GM20000 (cell line): ENCODE data around the gene AGTPBP1.

Experiments
- DNase-seq: peaks from one replicate; pipeline ENCODE4 v3.0.0; 2012; ENCODE audit warnings: low spot score
- TF ChIP-seq, protein P1 (sequence below): IDR thresholded peaks from 2 replicates; pipeline ENCODE4 v1.5.1; 2012; ENCODE audit warnings: mild to moderate bottlenecking, control low read depth; ENCODE audit errors: extremely low read depth, missing control alignments

The AGTPBP1 gene

GRCh38 chr9:85522459-85523092 is 219.2 kb downstream of the AGTPBP1 start:
- TF ChIP-seq, protein P1, sequence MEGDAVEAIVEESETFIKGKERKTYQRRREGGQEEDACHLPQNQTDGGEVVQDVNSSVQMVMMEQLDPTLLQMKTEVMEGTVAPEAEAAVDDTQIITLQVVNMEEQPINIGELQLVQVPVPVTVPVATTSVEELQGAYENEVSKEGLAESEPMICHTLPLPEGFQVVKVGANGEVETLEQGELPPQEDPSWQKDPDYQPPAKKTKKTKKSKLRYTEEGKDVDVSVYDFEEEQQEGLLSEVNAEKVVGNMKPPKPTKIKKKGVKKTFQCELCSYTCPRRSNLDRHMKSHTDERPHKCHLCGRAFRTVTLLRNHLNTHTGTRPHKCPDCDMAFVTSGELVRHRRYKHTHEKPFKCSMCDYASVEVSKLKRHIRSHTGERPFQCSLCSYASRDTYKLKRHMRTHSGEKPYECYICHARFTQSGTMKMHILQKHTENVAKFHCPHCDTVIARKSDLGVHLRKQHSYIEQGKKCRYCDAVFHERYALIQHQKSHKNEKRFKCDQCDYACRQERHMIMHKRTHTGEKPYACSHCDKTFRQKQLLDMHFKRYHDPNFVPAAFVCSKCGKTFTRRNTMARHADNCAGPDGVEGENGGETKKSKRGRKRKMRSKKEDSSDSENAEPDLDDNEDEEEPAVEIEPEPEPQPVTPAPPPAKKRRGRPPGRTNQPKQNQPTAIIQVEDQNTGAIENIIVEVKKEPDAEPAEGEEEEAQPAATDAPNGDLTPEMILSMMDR = no peak
- peak; percentile 44 for DNase-seq

GRCh38 chr9:85521371-85522197 is 220.2 kb downstream of the AGTPBP1 start:
- no peak for DNase-seq
- TF ChIP-seq, protein P1 = no peak

GRCh38 chr9:85516976-85517637 is 224.6 kb downstream of the AGTPBP1 start:
- DNase-seq = no peak

GRCh38 chr9:85516455-85516854 is 225.3 kb downstream of the AGTPBP1 start:
- TF ChIP-seq, protein P1 = no peak
- DNase-seq = no peak

More at GRCh38 chr9:85516976-85517637, 224.6 kb downstream of the AGTPBP1 start:
- TF ChIP-seq, protein P1 = no peak

DNA sequence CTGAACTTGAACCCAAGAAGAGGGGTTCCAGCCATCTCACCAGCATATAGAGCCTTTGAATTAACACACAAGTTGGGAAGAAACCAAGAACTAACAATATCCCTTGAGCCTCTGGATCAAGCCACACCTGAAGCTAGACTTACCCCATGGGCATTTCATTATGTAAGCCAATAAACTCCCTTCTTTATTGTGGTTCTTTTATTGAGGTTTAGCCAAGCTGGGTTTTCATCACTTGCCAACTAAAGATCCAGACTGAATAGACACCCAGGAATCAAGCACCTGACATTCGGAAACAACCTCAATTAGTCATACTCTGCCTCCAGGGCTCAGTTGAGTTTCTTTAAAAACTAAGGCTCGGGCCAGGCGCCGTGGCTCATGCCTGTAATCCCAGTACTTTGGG is 226.7 kb downstream of the AGTPBP1 start:
- no peak for DNase-seq
- TF ChIP-seq, protein P1 = no peak

DNA sequence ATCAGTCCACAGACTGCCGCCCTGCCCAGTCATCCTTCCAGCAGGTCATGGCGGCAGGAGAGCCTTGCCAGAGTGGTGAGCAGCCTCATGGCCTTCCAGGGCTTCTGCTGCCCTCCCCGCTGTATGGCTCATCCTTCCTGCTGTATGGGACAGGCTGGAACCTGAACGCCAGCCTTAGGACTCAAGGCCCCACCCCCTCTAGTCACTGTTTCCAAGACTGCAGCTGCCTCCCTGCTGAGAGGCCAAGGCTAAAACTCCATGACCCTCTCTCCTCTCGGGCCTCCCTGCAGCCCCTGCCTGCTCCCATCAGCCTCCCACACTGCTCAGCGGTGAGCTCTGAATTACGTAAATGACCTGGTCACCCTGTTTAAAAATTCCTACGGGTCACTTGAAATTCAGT is 227.5 kb downstream of the AGTPBP1 start:
- TF ChIP-seq, protein P1 = no peak
- no peak for DNase-seq

DNA sequence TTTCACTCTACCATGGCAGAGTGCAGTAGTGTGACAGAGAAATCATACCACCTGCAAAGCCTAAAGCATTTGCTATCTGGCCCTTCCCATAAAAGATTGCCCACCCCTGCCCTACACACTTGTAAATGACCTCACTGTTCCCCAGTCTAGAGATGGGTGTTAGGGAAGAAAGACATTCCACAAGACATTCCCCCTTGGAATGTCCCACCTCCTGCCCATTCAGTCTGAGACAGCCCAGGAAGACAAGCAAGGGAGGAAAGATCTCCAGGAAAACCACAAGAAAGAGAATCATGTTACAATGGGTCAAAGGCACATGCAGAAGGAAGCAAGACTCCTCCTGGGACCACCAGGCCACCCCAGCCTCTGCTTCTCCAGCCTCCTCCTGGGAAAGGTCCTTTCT is 230.0 kb downstream of the AGTPBP1 start:
- TF ChIP-seq, protein P1 = no peak
- no peak for DNase-seq
